COLO829 (cell line): ENCODE measurements around the gene PPM1B.
A peak's percentile ranks its signal among the peaks of the same experiment; 100 is the strongest.
"Not testable (repeated sequence)": the region's sequence is repeated elsewhere in the genome, so short reads cannot be mapped to it uniquely, and the experiment has no call there.

ENCODE experiments used
- DNase-seq: peaks from one replicate; pipeline ENCODE4 v3.0.0; 2012; ENCODE audit warnings: low spot score

Gene PPM1B

GRCh38 chr2:44200759-44201158, 32.1 kb downstream of the PPM1B start:
- no peak for DNase-seq

- DNase-seq: no peak
These were observed 33.0 kb downstream of the PPM1B start for GRCh38 chr2:44201648-44202165.

GRCh38 chr2:44203542-44203941, 34.9 kb downstream of the PPM1B start:
- no peak for DNase-seq

GRCh38 chr2:44205169-44205568, 36.5 kb downstream of the PPM1B start:
- DNase-seq: no peak

GRCh38 chr2:44207102-44207501, 38.4 kb downstream of the PPM1B start:
- DNase-seq: no peak

GRCh38 chr2:44207648-44208047, 39.0 kb downstream of the PPM1B start:
- not testable (repeated sequence) for DNase-seq

- DNase-seq: no peak
These were observed 41.7 kb downstream of the PPM1B start for GRCh38 chr2:44210362-44210761.

- no peak for DNase-seq
These were observed 42.5 kb downstream of the PPM1B start for GRCh38 chr2:44211183-44211582.

- no peak for DNase-seq
These were observed 43.6 kb downstream of the PPM1B start for GRCh38 chr2:44212302-44212701.

GRCh38 chr2:44215827-44216226, 47.2 kb downstream of the PPM1B start:
- DNase-seq: no peak

GRCh38 chr2:44218771-44219170, 50.1 kb downstream of the PPM1B start:
- DNase-seq: no peak

- no peak for DNase-seq
These were observed 58.1 kb downstream of the PPM1B start for GRCh38 chr2:44226753-44227152.

- DNase-seq: no peak
These were observed 61.7 kb downstream of the PPM1B start for GRCh38 chr2:44230378-44230777.

- peak; percentile 93 for DNase-seq
These were observed 64.9 kb downstream of the PPM1B start for GRCh38 chr2:44233450-44234128.

- no peak for DNase-seq
These were observed 68.5 kb downstream of the PPM1B start for GRCh38 chr2:44237221-44237620.

- peak; percentile 43 for DNase-seq
These were observed 74.2 kb downstream of the PPM1B start for GRCh38 chr2:44242904-44243303.

- DNase-seq: peak; percentile 50
These were observed 75.6 kb downstream of the PPM1B start for GRCh38 chr2:44244135-44244871.

- DNase-seq: no peak
These were observed 76.6 kb downstream of the PPM1B start for GRCh38 chr2:44245083-44245861.

GRCh38 chr2:44246436-44246835, 77.8 kb downstream of the PPM1B start:
- DNase-seq: no peak

- DNase-seq: no peak
These were observed 78.2 kb downstream of the PPM1B start for GRCh38 chr2:44246840-44247369.

GRCh38 chr2:44247924-44248323, 79.2 kb downstream of the PPM1B start:
- no peak for DNase-seq

- not testable (repeated sequence) for DNase-seq
These were observed 80.6 kb downstream of the PPM1B start for GRCh38 chr2:44249269-44249668.
